A549 (cell line): ENCODE data around the gene CDK14. TPM values are rescaled to one million over a fixed set of nuclear protein-coding genes. Genes with fewer than 3 reads are reported as not detected.

ENCODE experiments used
- ATAC-seq, 2 experiments: fragments of 200-7000 bp in 1 of 2; fragments of >200 bp in 1 of 2; cut with Nextera tagmentation in 1 of 2; cut with Tn5 transposase in 1 of 2; 3 replicates each; pipeline versions ENCODE4 v1.8.0 to v1.9.1; 2018 to 2020; ENCODE audit warnings: mild to moderate bottlenecking in 1 of 2, moderate library complexity in 1 of 2
- CTCF ChIA-PET: fragments of 300-600 bp; sonication (Branson Sonifier 250); formaldehyde crosslinking; extraction: SDS; loops from one replicate; lab custom pipeline; 2021; ENCODE audit warnings: antibody characterized with exemption, inconsistent platforms; lab: Yijun Ruan, JAX
- POLR2A ChIA-PET: fragments of 350-600 bp; formaldehyde crosslinking; extraction: SDS; loops from one replicate; lab custom pipeline; 2021; ENCODE audit warnings: antibody characterized with exemption, inconsistent platforms; lab: Yijun Ruan, JAX
- DNase-seq, 2 experiments: peaks; one replicate each; pipeline versions ENCODE4 v3.0.0 to v3.0.0-alpha.2; 2011 to 2016; ENCODE audit warnings: low read depth in 1 of 2, low spot score in 1 of 2
- FAIRE-seq: peaks from 2 replicates; lab custom pipeline; 2011; peaks lifted over from hg19 to GRCh38; lab: Jason Lieb, UNC
- H3K27ac ChIP-seq, 2 experiments: fragments of >200 bp; sonication (Bioruptor Twin); formaldehyde crosslinking; 3 replicates each; pipeline ENCODE4 v1.5.1; 2016 to 2017
- H3K4me1 ChIP-seq: fragments of >200 bp; sonication (Bioruptor Twin); formaldehyde crosslinking; 3 replicates; pipeline ENCODE4 v1.6.1; 2016
- H3K4me2 ChIP-seq: fragments of >200 bp; sonication (Bioruptor Twin); formaldehyde crosslinking; 3 replicates; pipeline ENCODE4 v1.6.1; 2016
- H3K4me3 ChIP-seq: fragments of >200 bp; sonication (Bioruptor Twin); formaldehyde crosslinking; 3 replicates; pipeline ENCODE4 v1.5.1; 2016
- H3K9me3 ChIP-seq: fragments of >200 bp; sonication (Bioruptor Twin); formaldehyde crosslinking; 3 replicates; pipeline ENCODE4 v1.6.1; 2016
- BCL3 ChIP-seq: fragments of >200 bp; sonication (Bioruptor Twin); formaldehyde crosslinking; IDR thresholded peaks from 3 replicates; pipeline ENCODE4 v1.6.1; 2016
- BHLHE40 ChIP-seq: IDR thresholded peaks from 2 replicates; pipeline ENCODE4 v1.6.1; 2012; ENCODE audit warnings: low read depth, low read length, inconsistent platforms
- CEBPB ChIP-seq, 2 experiments: fragments of >200 bp in 1 of 2; sonication (Bioruptor Twin) in 1 of 2; formaldehyde crosslinking in 1 of 2; IDR thresholded peaks; 2 replicates each; pipeline ENCODE4 v1.6.1; 2012 to 2016
- CHD2 ChIP-seq: fragments of 150-350 bp; IDR thresholded peaks from 2 replicates; pipeline ENCODE4 v1.6.1; 2014; ENCODE audit warnings: low read length; ENCODE audit not compliant: partially characterized antibody
- ELK1 ChIP-seq: fragments of 150-350 bp; IDR thresholded peaks from 2 replicates; pipeline ENCODE4 v1.6.1; 2014; ENCODE audit warnings: low read depth, mild to moderate bottlenecking, low read length
- ESRRA ChIP-seq: fragments of 150-350 bp; IDR thresholded peaks from 2 replicates; pipeline ENCODE4 v1.6.1; 2014; ENCODE audit warnings: mild to moderate bottlenecking, low read length, borderline replicate concordance
- FOSL2 ChIP-seq, 2 experiments: fragments of 450-650 bp in 1 of 2; fragments of >200 bp in 1 of 2; sonication (Bioruptor Twin) in 1 of 2; formaldehyde crosslinking; IDR thresholded peaks; 2 replicates each; pipeline versions ENCODE4 v1.5.0 to v1.6.1; 2016 to 2020; ENCODE audit warnings: mild to moderate bottlenecking in 1 of 2, moderate library complexity in 1 of 2
- GATA3 ChIP-seq: IDR thresholded peaks from 2 replicates; pipeline ENCODE4 v1.6.1; 2012; ENCODE audit warnings: borderline replicate concordance
- HOXA7 ChIP-seq: fragments of 250-450 bp; sonication (Bioruptor Pico); IDR thresholded peaks from 2 replicates; pipeline ENCODE4 v1.5.0; 2020; ENCODE audit warnings: mild to moderate bottlenecking, moderate library complexity
- HOXB13 ChIP-seq: fragments of 250-450 bp; sonication (Bioruptor Pico); IDR thresholded peaks from 2 replicates; pipeline ENCODE4 v1.5.0; 2020; ENCODE audit warnings: low read depth, mild to moderate bottlenecking, moderate library complexity
- MAZ ChIP-seq: fragments of 150-350 bp; IDR thresholded peaks from 2 replicates; pipeline ENCODE4 v1.6.1; 2014; ENCODE audit warnings: antibody characterized with exemption, low read depth, low read length, borderline replicate concordance
- MYC ChIP-seq: IDR thresholded peaks from 2 replicates; pipeline ENCODE4 v1.6.1; 2012; ENCODE audit warnings: mild to moderate bottlenecking, inconsistent platforms, low read length, improper control_type of control experiment, borderline replicate concordance
- NPAS2 ChIP-seq: fragments of 250-450 bp; sonication (Bioruptor Pico); IDR thresholded peaks from 2 replicates; pipeline ENCODE4 v1.8.0; 2022; ENCODE audit warnings: mild to moderate bottlenecking, moderate library complexity, borderline replicate concordance
- POLR2A ChIP-seq: IDR thresholded peaks from 2 replicates; pipeline ENCODE4 v1.6.1; 2012; ENCODE audit warnings: mild to moderate bottlenecking, low read length
- POLR2AphosphoS2 ChIP-seq: conservative IDR thresholded peaks from 2 replicates; pipeline ENCODE4 v1.6.1; 2012; ENCODE audit warnings: low read length, improper control_type of control experiment, inconsistent platforms
- RARB ChIP-seq: fragments of 250-450 bp; sonication (Bioruptor Pico); IDR thresholded peaks from 2 replicates; pipeline ENCODE4 v1.8.0; 2021; ENCODE audit warnings: mild to moderate bottlenecking, moderate library complexity
- REST ChIP-seq: fragments of 200-600 bp; sonication (generic); IDR thresholded peaks from 2 replicates; pipeline ENCODE4 v1.6.1; 2016; ENCODE audit warnings: antibody characterized with exemption, mild to moderate bottlenecking, moderate library complexity
- RFX5 ChIP-seq: fragments of 450-650 bp; IDR thresholded peaks from 2 replicates; pipeline ENCODE4 v1.7.1; 2014; ENCODE audit warnings: antibody characterized with exemption, mild to moderate bottlenecking, moderate library complexity
- TP53 ChIP-seq: fragments of 250-450 bp; sonication (Bioruptor Pico); IDR thresholded peaks from 2 replicates; pipeline ENCODE4 v1.5.0; 2021; ENCODE audit warnings: mild to moderate bottlenecking, moderate library complexity
- USF2 ChIP-seq: fragments of 450-650 bp; IDR thresholded peaks from 2 replicates; pipeline ENCODE4 v1.6.1; 2014; ENCODE audit warnings: antibody characterized with exemption
- ZC3H11A ChIP-seq: fragments of 450-650 bp; IDR thresholded peaks from 2 replicates; pipeline ENCODE4 v1.6.1; 2014; ENCODE audit warnings: antibody characterized with exemption, mild to moderate bottlenecking
- ZNF302 ChIP-seq: fragments of 250-450 bp; sonication (Bioruptor Pico); IDR thresholded peaks from 2 replicates; pipeline ENCODE4 v1.9.0; 2021; ENCODE audit warnings: inconsistent platforms, mild to moderate bottlenecking, moderate library complexity
- WGBS: methylation state at CpG from one replicate; pipeline ENCODE4 v1.1.6; 2017; ENCODE audit errors: missing lambda C conversion rate; 5-methylcytosine and 5-hydroxymethylcytosine counted together
- polyA plus RNA-seq, 4 experiments: library from polyadenylated mRNA; depleted of rRNA in 3 of 4; stranded (reverse); fragments of >200 nt; fragmentation: RNase III in 1 of 4; extraction: RNeasy Plus Mini Kit Qiagen cat#74134 plus additional on column Dnase treatment in 1 of 4; gene quantifications; 2 replicates in 3 of 4; 3 replicates in 1 of 4; pipeline ENCODE4 v1.2.3, GENCODE V29; 2011 to 2017
- TF ChIP-seq, protein P1 (sequence below): fragments of 250-450 bp; sonication (Bioruptor Pico); IDR thresholded peaks from 2 replicates; pipeline ENCODE4 v1.5.0; 2021; ENCODE audit warnings: mild to moderate bottlenecking, moderate library complexity, borderline replicate concordance

Gene CDK14
- polyA plus RNA-seq, 2 of the 4 experiments (the other 2 are of a cell fraction) = 0.21 to 0.23 TPM

DNA sequence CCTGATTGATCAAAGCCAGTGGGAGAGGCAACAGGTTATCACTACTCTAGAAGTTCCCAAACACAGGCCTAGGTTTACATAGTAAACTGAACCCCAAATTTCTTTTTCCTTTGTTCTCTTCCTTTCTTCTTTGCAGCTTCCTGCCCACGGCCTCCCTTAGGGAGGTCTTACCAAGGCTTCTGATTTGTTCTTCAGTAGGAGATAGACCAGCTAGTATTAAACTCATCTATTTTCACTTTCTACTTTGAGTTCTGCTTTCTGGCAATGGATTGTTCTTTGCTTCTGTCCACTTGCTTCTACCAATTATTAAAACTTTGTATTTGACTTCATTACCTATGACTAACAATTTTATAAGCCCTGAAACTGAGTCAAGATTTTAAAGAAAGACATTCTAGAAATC is 417.0 kb downstream of the CDK14 start:
- FAIRE-seq = no peak
- CTCF ChIA-PET = no interaction called here
- 0% methylated on average over 1 of the region's 1 CpG for WGBS

DNA sequence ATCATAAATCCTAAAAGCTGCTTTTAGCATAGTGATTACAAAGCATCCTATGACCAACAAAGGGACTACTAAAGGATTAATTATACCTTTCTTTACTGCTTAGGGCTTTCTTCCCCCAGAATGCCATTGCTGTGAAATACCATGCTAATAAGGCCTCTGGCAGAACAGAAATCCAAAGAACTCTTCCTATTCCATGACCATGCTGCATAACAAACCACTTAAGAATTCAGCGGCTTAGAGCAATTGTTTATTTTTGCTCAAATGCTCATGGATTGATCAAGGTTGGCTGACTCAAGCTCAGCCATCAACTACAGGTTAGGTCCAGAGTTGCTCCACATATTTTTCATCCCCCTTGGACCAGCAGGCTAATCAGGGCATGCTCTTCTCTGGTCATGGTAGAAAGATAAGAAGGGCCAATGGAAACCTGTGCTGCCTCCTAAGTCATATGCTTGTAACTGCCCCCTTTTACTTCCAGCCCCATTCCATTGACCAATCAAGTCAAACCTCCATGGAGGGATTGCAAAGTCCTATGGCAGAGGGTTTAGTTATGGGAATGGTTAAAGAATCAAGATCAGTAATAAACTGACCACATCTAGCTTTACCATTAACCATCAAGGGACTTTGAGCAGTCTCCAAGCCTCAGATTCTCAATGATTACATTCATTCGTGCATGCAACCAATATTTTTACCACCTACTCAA is 423.7 kb downstream of the CDK14 start:
- DNase-seq (no peak), FAIRE-seq (no peak), ATAC-seq (no peak)
- ChIA-PET CTCF (no interaction called here), POLR2A (no interaction called here)
- 29% methylated on average over 2 of the region's 2 CpGs for WGBS
- H3K4me3 ChIP-seq = no peak overlapping the region
- no peaks in the 10 kb centered on the region for H3K4me1 ChIP-seq
- H3K9me3 ChIP-seq = no peaks in the 10 kb centered on the region
- no peak overlapping the region for H3K27ac ChIP-seq
- H3K4me2 ChIP-seq = no peak overlapping the region
- TF ChIP-seq, protein P1, sequence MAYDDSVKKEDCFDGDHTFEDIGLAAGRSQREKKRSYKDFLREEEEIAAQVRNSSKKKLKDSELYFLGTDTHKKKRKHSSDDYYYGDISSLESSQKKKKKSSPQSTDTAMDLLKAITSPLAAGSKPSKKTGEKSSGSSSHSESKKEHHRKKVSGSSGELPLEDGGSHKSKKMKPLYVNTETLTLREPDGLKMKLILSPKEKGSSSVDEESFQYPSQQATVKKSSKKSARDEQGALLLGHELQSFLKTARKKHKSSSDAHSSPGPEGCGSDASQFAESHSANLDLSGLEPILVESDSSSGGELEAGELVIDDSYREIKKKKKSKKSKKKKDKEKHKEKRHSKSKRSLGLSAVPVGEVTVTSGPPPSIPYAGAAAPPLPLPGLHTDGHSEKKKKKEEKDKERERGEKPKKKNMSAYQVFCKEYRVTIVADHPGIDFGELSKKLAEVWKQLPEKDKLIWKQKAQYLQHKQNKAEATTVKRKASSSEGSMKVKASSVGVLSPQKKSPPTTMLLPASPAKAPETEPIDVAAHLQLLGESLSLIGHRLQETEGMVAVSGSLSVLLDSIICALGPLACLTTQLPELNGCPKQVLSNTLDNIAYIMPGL (CRISPR knock-in tag) = no peak
- no peak for TF ChIP-seq USF2
- TF ChIP-seq HOXA7 (CRISPR knock-in tag) = no peak
- no peak for TF ChIP-seq BCL3
- no peak for TF ChIP-seq REST
- no peak for TF ChIP-seq POLR2A
- no peak for TF ChIP-seq ZNF302
- TF ChIP-seq HOXB13 (CRISPR knock-in tag) = no peak
- TF ChIP-seq POLR2AphosphoS2 = no peak
- no peak for TF ChIP-seq MAZ
- no peak for TF ChIP-seq GATA3

More for the DNA sequence above, 417.0 kb downstream of the CDK14 start:
- ATAC-seq (no peak), DNase-seq (no peak)
- TF ChIP-seq ZC3H11A = no peak
- no peak for TF ChIP-seq ESRRA
- no peak for TF ChIP-seq CEBPB (IDR thresholded peaks at IDR 0.05)
- no peak for TF ChIP-seq REST
- no peak for TF ChIP-seq RARB
- TF ChIP-seq FOSL2 (IDR thresholded peaks at IDR 0.05) = no peak
- no peak for TF ChIP-seq FOSL2 (CRISPR knock-in tag; IDR thresholded peaks at IDR 0.05)
- TF ChIP-seq NPAS2 (CRISPR knock-in tag) = no peak
- TF ChIP-seq HOXB13 (CRISPR knock-in tag) = no peak
- TF ChIP-seq BHLHE40 = no peak
- TF ChIP-seq RFX5 = no peak
- no peak for TF ChIP-seq CHD2
- no peak for TF ChIP-seq ELK1
- TF ChIP-seq MYC = no peak
- no peak for TF ChIP-seq TP53
- no peaks in the 10 kb centered on the region for H3K4me1 ChIP-seq
- no peaks in the 10 kb centered on the region for H3K9me3 ChIP-seq
- H3K27ac ChIP-seq = no peak overlapping the region
- POLR2A ChIA-PET = no interaction called here
- H3K4me3 ChIP-seq = no peak overlapping the region
- no peak overlapping the region for H3K4me2 ChIP-seq
